ENCODE measurements around the gene ZNF407. TPM values are rescaled to one million over a fixed set of nuclear protein-coding genes. Genes with fewer than 3 reads are reported as not detected.

Gene ZNF407
- total and polyA plus RNA-seq, 2 of the 13 experiments (the other 11 are each of a cell fraction or from before 2014, with no cell fraction given), result 2.3 to 8.7 TPM

DNA sequence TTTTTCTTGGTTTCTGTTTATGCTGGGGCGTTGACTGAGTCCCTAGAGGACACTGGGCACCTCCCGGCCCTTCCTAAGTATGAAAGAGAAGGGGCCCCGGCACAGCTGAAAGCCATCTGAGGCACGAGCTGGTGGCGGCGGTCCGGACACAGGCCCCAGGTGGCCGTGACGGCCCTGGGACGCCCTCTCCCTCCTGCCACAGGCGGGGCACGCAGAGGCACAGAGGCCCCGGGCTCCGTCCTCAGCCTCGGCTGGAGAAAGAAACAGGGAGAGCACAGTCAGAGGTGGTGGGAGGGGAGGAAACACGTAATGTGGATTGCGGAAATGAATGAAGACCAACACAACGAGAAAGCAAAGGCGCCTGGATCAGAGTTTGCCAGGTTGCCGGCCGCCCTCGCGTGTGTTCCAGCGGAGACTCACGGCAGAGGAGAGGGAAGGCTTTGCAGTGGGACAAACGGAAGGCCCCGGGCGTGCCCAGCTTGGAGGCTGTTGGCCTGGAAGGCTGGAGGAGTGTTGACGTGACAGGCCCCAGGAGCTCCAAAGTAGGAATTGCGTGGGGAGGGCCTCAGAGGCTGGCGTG lies 492.2 kb downstream of the ZNF407 start (continued):
- TF ChIP-seq, protein P1, sequence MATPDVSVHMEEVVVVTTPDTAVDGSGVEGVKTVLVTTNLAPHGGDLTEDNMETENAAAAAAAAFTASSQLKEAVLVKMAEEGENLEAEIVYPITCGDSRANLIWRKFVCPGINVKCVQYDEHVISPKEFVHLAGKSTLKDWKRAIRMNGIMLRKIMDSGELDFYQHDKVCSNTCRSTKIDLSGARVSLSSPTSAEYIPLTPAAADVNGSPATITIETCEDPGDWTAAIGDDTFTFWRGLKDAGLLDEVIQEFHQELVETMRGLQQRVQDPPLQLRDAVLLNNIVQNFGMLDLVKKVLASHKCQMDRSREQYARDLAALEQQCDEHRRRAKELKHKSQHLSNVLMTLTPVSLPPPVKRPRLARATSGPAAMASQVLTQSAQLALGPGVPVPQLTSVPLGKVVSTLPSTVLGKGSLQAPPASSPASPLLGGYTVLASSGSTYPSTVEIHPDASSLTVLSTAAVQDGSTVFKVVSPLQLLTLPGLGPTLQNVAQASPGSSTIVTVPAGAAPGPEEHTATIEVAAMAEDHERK (CRISPR knock-in tag; IDR thresholded peaks at IDR 0.05; ENCODE audit: low read depth), result no peak
- TF ChIP-seq ZFP37 (CRISPR knock-in tag; IDR thresholded peaks at IDR 0.05; ENCODE audit: borderline replicate concordance) (no peak), RBM39 (IDR thresholded peaks at IDR 0.05; ENCODE audit: low read depth, low read length, poor library complexity, severe bottlenecking) (no peak), ZNF782 (CRISPR knock-in tag; IDR thresholded peaks at IDR 0.05; ENCODE audit: borderline replicate concordance) (no peak), EZH2 (conservative IDR thresholded peaks at IDR 0.05; ENCODE audit: low read depth, low read length) (no peak), SALL1 (CRISPR knock-in tag; IDR thresholded peaks at IDR 0.05) (no peak), WIZ (CRISPR knock-in tag; IDR thresholded peaks at IDR 0.05) (no peak), HDAC1 (CRISPR knock-in tag; IDR thresholded peaks at IDR 0.05) (no peak), TCF7 (IDR thresholded peaks at IDR 0.05; ENCODE audit: low read depth) (no peak), ZNF570 (CRISPR knock-in tag; IDR thresholded peaks at IDR 0.05; ENCODE audit: borderline replicate concordance) (no peak), ZNF484 (CRISPR knock-in tag; IDR thresholded peaks at IDR 0.05; ENCODE audit: borderline replicate concordance, low read depth) (no peak), POGZ (CRISPR knock-in tag; IDR thresholded peaks at IDR 0.05) (no peak), POLR2G (IDR thresholded peaks at IDR 0.05; ENCODE audit: low read depth, low read length) (no peak), ZNF225 (CRISPR knock-in tag; IDR thresholded peaks at IDR 0.05) (no peak)
